ENCODE measurements around the gene PSMD8. TPM values are rescaled to one million over a fixed set of nuclear protein-coding genes. Genes with fewer than 3 reads are reported as not detected.
"Not testable (repeated sequence)": the region's sequence is repeated elsewhere in the genome, so short reads cannot be mapped to it uniquely, and the experiment has no call there.

Gene PSMD8
- total RNA-seq, 1 donor from 2014 or later, result 299 TPM

DNA sequence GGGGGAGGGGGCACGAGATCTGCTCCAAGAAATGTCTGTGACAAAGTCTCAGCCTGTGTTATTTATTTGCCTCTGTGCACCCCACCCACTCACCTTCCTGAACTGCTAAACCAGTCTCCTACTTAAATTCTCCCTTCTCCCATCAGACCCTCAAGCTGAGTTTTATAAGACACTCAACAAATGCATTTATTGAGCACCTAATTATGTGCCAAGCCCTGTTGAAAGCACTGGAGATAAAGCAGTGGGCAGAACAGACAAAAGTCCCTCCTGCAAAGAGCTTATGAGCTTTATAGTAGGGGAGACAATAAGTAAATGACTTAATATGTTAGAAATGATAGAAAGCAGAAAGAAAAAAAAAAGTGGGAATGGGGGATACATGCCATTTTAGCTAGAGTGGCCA lies 25.2 kb downstream of the PSMD8 start:
- intact Hi-C loops (cut with DNase I), result no loop called here
- DNase-seq, result no peak
- ATAC-seq (ENCODE audit: poor library complexity), result no peak

DNA sequence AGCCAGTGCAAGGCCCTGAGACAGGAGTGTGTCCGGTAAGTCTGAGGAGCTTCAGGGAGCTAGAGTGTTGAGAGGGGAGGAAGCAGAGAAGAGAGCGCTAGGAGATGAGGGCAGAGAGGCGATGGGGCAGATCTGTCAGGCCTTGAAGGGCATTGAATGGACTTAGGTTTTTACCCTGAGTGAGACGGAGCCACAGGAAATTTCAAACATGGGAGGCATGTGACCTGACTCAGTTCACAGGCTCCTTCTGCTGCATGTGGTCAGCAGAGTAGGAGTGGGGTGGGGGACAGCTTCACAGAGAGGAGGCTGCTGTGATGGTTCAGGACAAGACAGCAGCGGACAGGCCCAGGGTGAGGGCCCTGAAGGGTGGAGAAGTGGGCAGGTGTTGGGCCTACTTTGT lies 26.0 kb downstream of the PSMD8 start:
- DNase-seq (no peak), ATAC-seq (ENCODE audit: poor library complexity) (no peak)
- intact Hi-C loops (cut with DNase I), result loop anchor here (5.0 to 10.0 kb wide), 2 partner anchors 232 to 524 kb away; no protein-coding TSS in a partner anchor

DNA sequence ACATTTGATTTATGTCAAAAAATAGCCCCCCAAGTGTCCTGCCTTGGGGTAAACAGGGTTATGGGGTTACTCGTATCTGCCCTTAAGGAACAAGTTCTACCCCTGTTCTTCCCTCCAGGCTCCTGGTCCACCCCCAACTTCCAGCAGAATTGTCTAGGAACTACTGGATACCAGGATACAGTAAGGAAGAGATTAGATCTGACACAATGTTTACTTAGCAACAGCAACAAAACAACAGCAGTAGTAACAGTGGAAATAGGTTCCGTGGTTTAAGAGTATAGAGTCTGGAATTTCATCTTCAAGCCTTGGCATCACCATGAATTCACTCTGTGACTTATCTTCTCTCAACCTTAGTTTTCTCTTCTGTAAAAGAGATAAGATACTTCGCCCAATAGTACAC lies 26.8 kb downstream of the PSMD8 start:
- intact Hi-C loops (cut with DNase I), result loop anchor here (5.0 to 10.0 kb wide), 2 partner anchors 231 to 524 kb away; no protein-coding TSS in a partner anchor
- no peak for DNase-seq
- no peak for ATAC-seq (ENCODE audit: poor library complexity)

DNA sequence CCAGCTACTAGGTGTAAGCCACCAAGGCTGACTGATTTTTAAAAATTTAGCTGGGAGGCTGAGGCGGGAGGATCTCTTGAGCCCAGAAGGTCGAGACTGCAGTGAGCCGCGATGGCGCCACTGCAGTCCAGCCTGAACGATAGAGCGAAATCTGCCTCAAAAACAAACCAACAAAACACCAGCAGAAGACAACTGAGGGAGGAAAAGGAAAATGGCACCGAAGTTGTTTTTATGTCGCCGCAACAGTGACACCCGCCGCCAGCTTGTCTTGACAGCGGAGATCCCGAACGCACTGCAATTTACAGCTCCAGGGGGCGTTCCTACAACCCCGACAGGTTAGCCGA lies 28.2 kb downstream of the PSMD8 start:
- ATAC-seq (ENCODE audit: poor library complexity) (no peak), DNase-seq (no peak)
- intact Hi-C loops (cut with DNase I), result loop anchor here (5.0 to 10.0 kb wide), 2 partner anchors 230 to 522 kb away; no protein-coding TSS in a partner anchor

DNA sequence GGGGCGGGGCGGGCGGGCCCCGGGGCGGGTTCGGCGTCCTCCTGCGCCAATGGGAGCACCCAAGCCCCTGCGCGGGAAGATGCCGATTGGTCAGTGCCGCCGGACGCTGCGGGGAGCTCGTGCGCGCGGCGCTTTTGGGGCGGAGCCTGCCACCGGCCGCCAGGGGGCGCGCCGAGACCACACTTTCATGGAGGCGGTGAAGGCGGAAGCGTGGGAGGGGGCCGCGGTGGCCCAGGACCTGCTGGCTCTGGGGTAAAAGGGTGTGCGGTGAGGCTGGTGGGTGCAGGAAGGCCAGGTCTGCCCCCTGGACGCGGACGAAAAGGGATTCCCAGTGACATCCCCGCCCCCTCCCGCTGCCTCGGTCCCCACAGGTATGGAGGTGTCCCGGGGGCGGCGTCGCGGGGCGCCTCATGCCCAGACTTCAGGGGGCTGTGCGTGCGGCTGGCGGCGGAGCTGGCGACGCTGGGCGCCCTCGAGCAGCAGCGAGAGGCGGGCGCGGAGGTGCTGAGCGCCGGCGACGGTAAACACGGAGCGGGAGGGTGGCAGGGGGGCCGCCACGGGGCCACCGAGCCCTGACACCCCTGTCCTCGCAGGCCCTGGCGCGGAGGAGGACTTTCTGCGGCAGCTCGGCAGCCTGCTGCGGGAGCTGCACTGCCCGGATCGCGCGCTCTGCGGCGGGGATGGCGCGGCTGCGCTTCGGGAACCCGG lies 28.8 kb downstream of the PSMD8 start, which contains the start of gene FAM98C:
FAM98C (plus strand) TSS at position 127 of the 708 bp plus-strand sequence; CDS start at position 188, 61 bp downstream.
- intact Hi-C loops (cut with DNase I), result loop anchor here (5.0 to 10.0 kb wide), 2 partner anchors 229 to 522 kb away; no protein-coding TSS in a partner anchor
- peak; percentile 98 for DNase-seq
- peak; percentile 99 for ATAC-seq (ENCODE audit: poor library complexity)

DNA sequence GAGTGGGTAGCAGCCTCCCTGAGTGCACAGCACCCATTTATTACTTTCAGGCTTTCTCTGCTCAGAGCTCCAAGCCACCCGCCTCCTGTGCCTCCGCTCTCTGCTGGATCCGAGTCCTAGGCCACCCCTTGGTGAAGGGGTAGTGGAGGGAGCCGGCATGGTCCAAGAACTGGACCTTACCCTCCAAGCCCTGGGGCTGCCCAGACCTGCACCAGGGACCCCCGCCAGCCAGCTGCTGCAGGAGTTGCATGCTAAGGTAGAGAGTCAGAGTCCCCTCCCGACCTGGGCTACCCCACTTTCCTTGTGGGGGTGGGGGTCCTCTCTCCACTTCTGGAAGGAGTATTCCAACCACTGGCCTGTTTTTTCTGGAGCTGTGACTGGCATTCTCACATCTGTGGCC lies 30.5 kb downstream of the PSMD8 start:
- DNase-seq, result no peak
- intact Hi-C loops (cut with DNase I), result loop anchor here (5.0 to 10.0 kb wide), 2 partner anchors 227 to 520 kb away; no protein-coding TSS in a partner anchor
- ATAC-seq (ENCODE audit: poor library complexity), result no peak

DNA sequence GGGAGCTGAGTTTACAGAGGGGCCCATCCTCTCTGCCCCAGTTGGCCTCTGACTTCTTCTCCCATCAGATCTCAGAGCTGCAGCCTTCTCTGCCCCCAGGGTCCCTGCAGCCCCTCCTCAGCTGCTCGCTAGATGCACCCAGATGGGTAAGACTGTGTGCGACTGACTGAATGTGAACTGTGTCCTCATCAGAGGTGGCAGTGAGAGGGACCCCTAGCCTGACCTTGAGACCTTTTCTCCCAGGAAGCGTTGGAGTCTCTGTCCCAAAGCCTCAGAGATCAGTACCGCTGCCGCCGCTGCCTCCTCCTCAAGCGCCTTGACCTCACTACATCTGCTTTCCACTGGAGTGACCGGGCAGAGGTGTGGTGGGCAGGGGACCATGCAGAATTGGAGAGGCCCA lies 30.9 kb downstream of the PSMD8 start:
- intact Hi-C loops (cut with DNase I), result loop anchor here (10.0 kb wide), 1 partner anchor 520 kb away; no protein-coding TSS in a partner anchor
- DNase-seq (no peak), ATAC-seq (ENCODE audit: poor library complexity) (no peak)

DNA sequence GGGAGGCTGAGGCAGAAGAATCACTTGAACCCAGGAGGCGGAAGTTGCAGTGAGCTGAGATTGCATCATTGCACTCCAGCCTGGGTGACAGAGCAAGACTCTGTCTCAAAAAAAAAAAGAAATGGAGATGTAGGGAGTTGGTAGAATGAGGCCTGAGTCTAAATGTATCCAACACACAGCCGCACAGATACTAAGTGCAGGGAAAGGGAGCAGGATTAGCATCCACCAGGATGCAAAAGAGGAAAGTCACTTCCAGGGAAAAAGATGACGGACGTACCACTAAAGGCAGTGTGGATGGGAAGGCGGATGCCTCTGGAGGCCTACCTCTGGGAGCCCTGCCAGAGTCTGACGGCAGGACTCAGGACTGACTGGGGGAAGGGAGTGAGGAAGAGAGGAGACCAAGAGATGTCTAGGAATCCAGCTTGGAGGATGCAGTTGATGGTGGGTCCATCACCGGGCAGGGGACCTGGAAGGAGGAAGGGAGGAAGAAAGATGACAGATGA lies 35.3 kb downstream of the PSMD8 start:
- peak; percentile 65 for DNase-seq
- intact Hi-C loops (cut with DNase I), result loop anchor here (10.0 kb wide), 1 partner anchor 515 kb away; no protein-coding TSS in a partner anchor
- peak; percentile 71 for ATAC-seq (ENCODE audit: poor library complexity)

DNA sequence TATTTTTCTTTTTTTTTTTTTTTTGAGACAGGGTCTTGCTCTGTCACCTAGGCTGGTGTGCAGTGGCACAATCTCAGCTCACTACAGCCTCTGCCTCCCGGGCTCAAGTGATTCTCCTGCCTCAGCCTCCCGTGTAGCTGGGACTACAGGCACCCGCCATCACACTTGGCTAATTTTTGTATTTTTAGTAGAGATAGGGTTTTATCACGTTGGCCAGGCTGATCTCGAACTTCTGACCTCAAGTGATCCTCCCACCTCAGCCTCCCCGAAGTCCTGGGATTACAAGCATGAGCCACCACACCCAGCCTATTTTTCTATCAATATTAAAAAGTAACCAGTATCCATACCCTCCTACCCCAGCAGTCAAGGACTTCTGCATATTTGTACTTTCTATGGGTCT lies 36.0 kb downstream of the PSMD8 start:
- ATAC-seq (ENCODE audit: poor library complexity); DNase-seq; intact Hi-C loops (cut with DNase I): not testable (repeated sequence)

DNA sequence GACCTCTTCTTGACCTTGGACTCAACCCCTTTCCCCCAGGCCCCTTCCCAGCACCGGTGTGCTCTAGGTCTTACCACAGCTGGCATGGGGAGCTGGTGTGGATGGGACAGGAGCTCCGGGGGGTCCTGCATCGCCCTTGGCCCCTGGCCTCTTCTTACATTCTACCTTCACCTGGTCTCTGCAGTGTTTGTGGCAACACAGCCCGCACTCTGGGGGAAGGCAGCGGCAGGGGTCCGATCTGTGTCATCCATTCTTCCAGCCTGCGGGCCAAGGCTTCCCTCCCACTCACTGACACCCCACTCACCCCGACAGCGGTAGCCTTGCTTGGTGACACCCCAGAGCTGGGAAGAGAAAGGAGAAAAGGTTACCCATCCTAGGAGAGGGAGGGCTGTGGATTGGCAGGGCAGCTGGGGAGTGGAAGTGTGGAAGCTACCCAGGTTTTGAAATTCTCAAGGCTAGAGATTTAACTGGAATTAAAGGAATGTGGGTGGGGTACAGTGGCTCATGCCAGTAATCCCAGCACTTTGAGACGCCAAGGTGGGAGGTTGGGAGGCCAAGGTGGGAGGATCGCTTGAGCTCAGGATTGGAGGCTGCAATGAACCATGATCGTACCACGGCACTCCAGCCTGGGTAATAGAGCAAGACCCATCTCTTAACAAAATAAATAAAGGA lies 36.8 kb downstream of the PSMD8 start:
- intact Hi-C loops (cut with DNase I), result no loop called here
- no peak for ATAC-seq (ENCODE audit: poor library complexity)
- DNase-seq, result no peak

DNA sequence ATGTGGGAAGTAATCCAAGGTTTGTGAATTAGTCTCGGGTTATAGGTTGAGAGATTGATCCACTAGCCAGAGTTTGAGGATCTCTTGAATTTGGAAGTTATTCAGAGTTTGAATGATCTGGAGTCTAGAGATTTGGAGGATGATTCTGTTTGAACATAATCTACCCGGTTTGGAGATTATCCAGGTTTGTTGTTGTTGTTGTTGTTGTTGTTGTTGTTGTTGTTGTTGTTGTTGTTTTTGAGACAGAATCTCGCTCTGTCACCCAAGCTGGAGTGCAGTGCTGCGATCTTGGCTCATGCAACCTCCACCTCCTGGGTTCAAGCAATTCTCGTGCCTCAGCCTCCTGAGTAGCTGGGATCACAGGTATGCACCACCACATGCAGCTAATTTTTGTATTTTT lies 37.5 kb downstream of the PSMD8 start:
- intact Hi-C loops (cut with DNase I); ATAC-seq (ENCODE audit: poor library complexity); DNase-seq: not testable (repeated sequence)

DNA sequence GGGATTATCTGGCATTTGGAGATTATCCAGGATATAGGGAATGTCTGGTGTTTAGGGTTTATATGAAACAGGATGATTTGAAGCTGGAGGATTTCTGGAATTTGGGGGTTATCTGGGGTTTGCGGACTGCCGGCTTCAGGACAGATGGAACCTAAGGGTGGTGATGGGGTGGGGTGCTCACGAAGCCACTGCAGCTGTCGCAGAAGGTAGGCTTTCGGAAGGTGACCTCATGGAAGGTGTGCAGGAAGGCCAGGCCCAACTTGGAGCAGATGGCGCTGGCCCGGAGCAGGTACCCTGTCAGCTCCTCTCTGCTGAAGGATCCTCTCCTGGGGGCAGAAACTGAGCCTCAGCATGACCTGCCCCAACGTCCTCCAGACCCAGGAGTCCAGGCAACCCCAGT lies 38.1 kb downstream of the PSMD8 start:
- ATAC-seq (ENCODE audit: poor library complexity) (no peak), DNase-seq (no peak)
- intact Hi-C loops (cut with DNase I), result no loop called here

DNA sequence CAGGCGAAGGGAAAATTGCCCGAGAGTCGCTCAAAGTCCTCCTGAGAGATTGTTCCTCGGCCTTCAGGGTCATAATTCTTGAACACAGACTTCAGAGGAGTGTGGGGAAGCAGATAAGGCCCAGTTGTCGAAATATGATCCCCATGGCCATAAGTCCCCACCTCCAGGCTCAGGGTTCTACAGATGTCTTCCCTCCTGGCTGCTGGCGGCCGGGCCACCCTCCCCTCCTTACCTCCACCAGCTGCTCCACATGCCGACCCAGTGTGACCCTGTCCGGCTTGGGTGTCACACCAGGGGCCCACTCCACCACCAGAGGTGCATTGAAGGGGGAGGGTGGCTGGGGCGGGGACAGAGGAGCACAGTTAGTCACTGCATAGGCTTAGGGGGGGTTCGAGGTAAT lies 38.6 kb downstream of the PSMD8 start:
- ATAC-seq (ENCODE audit: poor library complexity) (no peak), DNase-seq (no peak)
- intact Hi-C loops (cut with DNase I), result no loop called here

DNA sequence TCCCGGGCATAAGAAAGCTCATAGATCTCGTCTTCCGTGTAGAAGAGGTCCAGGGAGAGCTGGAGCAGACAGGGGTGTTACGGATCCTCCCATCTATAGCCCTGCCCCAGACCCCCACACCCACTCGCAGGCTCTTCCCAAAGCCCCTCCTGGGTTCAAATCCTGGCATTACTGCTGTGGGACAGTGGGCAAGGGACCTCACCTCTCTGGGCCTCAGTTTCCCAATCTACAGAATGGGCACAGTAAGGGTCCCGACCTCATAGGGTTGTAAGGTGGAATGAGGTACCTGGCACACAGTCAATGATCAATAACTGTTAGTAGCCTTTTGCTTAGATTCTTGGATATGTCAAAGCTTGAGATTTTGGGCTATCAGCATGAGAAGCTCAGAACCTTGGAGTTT lies 39.0 kb downstream of the PSMD8 start:
- no peak for DNase-seq
- no peak for ATAC-seq (ENCODE audit: poor library complexity)
- intact Hi-C loops (cut with DNase I), result no loop called here

DNA sequence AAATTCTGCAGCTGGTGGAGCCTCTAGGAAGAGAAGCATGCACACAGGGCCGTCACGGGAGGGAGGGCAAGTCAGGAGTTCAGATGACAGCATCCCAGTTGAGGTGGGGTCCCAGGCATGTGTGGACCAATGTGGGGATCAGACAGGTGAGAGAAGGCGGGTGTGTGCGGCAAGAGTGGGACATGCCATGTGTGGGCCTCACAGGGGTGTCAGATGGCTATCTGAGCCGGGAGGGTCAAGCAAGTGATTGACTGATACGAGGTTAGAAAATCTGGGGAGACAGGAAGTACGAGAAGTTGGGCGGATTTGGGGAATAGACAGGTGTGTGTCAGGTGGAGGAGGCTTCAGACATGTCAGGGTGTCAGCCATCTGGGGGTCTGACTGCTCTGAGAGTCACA lies 42.8 kb downstream of the PSMD8 start:
- intact Hi-C loops (cut with DNase I), result no loop called here
- ATAC-seq (ENCODE audit: poor library complexity) (no peak), DNase-seq (no peak)

DNA sequence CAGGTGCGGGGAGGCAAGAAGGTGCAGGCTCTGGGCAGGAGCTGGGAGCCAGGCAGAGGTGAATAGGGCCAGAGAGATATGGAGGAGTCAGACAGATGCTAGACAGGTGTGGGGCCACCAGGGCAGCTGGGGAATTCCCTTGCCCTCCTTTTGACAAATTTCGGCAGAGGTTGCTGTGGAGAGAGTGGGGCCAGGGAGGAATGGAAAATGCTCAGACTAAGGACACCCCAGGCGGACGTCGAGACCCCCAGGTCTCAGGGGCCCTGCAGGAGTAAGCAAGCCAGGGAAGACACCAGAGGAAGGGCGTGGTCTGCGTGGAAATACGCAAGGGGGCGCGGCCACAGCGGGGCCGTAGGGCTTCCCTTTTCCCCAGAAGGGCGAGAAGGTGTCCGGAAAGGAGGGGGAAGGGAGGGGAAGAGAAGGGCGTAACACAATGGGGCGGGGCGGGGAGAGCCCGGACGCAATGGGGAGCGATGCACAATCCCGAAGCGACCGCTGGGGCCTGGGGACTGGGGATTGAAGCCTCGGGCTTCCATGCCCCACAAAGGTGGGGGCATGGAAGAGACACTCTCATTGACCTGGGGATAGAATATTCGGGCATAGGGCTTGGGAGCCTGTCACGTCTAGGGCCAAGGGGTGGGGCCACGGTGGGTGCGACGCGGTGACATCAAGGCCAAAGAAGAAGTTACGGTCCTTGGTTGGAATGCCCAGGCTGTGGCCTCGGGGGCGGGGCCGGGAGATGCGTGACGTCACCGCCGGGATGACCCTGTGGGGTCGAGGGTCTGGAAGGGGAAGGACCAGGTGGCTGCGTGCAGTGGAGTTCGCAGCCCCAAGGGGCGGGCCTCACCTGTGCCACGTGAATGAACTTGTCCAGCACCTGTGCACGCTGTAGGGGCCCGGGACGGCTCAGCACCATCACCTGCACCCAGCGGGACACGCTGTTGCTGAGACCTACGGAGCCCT lies 43.5 kb downstream of the PSMD8 start:
- intact Hi-C loops (cut with DNase I), result no loop called here
- peak; percentile 87 for ATAC-seq (ENCODE audit: poor library complexity)
- DNase-seq, result peak; percentile 87

DNA sequence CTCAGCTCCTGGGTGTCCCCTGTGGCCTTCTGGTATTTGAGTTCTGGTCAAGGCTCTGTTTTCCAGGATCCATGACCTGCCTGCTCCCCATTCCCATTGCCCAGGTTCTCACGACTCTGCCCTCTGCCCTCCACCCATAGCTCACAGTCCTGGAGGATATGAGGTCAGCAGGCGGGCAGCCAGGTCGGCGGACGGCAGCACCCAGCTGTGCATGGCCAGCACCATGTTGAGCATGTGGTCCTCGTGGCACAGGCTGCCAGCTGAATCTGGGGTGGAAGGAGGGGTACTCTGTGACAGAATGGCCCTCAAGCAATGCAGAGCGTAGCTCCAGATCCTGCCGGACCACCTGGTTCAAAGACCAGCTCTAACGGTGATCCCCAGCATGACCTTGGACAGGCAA lies 46.6 kb downstream of the PSMD8 start:
- no peak for DNase-seq
- no peak for ATAC-seq (ENCODE audit: poor library complexity)
- intact Hi-C loops (cut with DNase I), result no loop called here

DNA sequence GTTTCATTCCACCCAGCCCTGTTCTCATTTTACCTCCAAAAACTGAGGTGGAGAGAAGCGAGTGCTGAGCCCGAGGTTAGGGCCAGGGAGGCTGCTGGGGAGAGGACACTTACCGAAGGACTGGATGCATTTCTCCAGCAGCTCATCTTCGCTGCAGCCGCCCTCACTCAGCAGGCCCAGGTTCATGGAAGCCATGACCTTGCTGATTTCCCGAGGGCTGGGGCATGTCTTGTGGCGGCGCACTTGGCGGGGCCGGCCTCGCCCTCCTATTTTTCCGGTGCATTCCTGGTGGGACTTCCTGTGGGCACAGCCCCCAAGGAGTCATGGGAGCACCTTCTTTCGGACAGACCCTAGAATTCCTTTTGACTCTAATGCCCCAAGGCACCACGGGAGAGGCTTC lies 47.5 kb downstream of the PSMD8 start:
- DNase-seq (no peak), ATAC-seq (ENCODE audit: poor library complexity) (no peak)
- intact Hi-C loops (cut with DNase I), result no loop called here

DNA sequence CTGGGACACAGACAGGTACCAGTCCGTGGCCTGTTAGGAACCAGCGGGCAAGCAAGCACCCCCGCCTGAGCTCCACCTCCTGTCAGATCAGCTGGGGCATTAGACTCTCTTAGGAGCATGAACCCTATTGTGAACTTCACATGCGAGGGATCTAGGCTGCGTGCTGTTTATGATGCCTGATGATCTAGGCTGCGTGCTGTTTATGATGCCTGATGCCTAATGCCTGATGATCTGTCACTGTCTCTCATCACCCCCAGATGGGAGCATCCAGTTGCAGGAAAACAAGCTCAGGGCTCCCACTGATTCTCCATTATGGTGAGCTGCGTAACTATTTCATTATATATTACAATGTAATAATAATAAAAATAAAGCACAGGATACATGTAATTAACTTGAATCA lies 48.1 kb downstream of the PSMD8 start:
- ATAC-seq (ENCODE audit: poor library complexity) (no peak), DNase-seq (no peak)
- intact Hi-C loops (cut with DNase I), result no loop called here

Measured in Right ventricle myocardium superior (tissue), 1 donor.